ENCODE results near the gene HSDL2.
"Not testable (repeated sequence)": the region's sequence is repeated elsewhere in the genome, so short reads cannot be mapped to it uniquely, and the experiment has no call there.

Gene HSDL2

DNA sequence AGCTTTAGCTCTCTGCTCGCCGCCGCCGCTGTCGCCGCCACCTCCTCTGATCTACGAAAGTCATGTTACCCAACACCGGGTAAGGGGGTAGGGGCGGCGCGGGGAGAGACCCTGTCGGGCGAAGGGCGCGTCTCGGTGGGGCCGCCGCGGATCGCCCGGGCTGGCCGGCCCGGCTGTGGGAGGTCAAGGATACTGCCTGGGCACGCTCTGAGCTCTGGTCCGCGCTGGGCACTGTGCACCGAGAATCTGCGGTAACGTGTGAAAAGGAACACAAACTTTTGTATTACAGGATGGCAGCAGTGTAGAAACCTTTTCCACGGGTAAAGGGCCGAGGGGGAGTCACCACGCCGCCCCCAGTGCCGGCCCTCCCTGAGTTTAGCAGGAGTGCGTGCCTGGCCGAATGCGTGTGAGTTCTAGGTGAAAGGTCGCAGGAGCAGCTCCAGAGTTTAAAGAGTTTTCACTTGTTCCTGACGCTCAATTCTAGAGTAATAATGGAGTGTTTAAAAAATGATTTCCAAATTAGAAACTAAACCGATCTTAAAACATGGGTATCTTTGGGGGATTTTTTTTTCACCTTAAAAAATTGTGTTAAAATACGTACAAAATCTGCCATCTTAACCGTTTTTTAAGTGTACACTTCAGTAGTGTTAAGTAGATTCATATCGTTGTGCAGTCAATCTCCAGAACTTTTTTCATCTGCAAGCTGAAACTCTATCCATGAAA is at the start of gene HSDL2:
Gene HSDL2, plus strand, starts transcription at position 7 of the 723 bp plus-strand sequence. Its CDS starts 56 bp downstream, at position 63.
- DNase-seq: no peak

GRCh38 chr9:112331674-112331952 is 48.3 kb upstream of the HSDL2 start:
- no peak for DNase-seq

GRCh38 chr9:112332214-112332613 is 47.7 kb upstream of the HSDL2 start:
- no peak for DNase-seq

- no peak for DNase-seq
Measured at GRCh38 chr9:112332674-112332976, 47.3 kb upstream of the HSDL2 start.

- peak; percentile 85 for DNase-seq
Measured at GRCh38 chr9:112332977-112333638, 46.8 kb upstream of the HSDL2 start, which contains the start of gene PTBP3. TSS of gene PTBP3 (minus strand) at chr9:112333619. CDS start at chr9:112297865, 35,754 bp downstream.

DNA sequence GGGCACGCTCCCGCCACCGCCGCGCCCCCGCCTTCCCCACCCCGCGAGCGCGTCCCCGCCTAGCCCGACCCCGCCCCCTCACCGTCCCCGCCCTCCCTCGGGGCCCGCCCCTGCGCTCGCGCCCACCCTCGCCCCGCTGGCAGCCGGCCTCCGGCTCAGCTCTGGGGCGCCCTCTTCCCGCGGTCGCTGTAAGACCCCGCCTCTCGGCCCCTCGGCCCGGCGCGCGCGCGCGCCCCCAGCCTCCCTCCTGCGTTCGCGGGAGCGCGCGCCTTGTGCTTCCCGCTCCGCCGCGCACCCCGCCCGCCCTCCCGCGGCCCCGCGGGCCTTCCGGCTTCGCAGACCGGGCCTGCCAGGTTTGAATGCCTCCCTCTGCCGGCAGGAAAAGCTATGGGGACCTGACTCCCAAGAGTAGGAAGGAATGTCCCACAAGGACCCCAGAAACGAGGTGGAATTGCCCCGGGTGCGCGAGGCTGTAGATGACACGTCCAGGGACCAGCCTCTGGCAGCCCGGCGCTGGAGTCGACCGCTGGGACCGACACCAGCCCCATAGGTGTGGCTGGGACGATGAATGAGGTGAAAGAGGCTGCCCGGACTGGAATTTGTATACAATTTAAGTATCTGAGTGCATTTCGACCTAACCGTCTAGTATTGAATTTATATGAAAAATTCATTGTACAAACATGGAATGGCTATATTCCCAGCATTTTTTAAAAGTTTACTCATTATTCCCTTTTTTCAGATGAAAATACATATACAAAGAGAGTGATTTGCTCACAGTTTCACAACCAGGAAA is 46.1 kb upstream of the HSDL2 start:
- peak; percentile 97 for DNase-seq

- peak; percentile 32 for DNase-seq
Measured at GRCh38 chr9:112334432-112334841, 45.5 kb upstream of the HSDL2 start.

- no peak for DNase-seq
Measured at GRCh38 chr9:112337547-112337946, 42.4 kb upstream of the HSDL2 start.

- DNase-seq: no peak
Measured at GRCh38 chr9:112338561-112338960, 41.3 kb upstream of the HSDL2 start.

DNA sequence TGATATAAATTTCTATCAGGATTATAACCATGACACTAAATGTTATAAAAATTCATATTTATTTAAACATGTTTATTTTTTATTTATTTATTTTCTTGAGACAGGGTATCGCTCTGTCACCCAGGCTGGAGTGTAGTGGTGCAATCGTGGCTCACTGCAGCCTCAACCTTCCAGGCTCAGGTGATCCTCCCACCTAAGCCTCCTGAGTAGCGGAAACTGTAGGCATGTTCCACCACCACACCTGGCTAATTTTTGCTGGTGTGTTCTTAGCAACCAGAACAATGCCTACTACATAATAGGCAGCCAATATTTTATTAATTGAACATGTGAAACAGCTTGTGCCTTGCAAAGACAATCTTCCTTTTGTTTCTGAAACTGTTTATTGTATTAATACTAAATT is 40.0 kb upstream of the HSDL2 start:
- no peak for DNase-seq

- DNase-seq: no peak
Measured at GRCh38 chr9:112341730-112342129, 38.2 kb upstream of the HSDL2 start.

DNA sequence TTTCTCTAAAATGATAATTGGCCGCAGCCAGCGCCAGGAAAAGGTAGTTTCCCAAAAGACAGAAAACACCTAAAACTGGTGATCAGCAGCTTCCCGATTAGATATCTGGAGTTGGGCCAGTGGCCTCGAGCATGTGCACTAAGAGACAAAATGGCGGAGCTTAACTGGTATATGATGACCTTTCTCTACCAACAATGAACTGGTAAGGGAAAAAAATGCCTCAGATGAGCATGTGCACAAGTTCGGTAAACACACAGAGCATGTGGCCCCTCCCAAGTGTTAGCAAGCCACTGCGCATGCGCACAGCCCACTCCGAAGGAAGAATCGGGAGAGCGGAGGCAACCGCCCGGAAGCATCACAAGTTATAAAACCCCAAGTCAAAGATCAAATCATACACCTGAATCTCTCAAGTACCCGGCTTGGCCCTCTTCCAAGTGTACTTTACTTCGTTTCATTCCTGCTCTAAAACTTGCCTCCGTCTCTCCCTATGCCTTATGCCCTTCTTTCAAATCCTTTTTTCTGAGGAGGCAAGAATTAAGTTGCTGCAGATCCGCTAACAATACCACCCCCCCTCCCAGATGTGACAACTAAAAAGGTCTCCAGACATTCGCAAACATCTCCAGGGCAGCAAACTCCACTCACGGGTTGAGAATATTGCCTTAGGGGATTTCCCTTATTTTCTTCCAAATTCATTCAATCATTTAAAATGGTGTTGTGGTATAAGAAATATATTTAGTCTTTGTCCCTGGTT is 31.5 kb upstream of the HSDL2 start:
- DNase-seq: peak; percentile 82

GRCh38 chr9:112349008-112349333 is 30.9 kb upstream of the HSDL2 start:
- DNase-seq: no peak

DNA sequence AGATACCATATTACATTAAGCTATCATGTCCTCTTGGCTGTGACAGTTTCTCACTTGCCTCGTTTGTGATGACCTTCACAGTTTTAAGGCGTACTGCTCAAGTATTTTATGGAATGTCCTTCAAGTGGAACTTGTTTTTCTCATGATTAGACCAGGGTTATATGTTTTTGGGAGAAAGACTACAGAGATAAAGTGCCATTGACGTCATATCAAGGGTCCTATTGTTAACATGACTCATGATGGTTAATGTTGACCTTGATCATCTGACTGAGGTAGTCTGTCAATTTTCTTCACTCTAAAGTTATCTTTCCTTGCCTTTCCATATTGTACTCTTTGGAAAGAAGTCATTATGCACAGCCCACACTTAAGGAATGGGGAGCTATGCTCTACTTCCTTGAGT is 28.7 kb upstream of the HSDL2 start:
- no peak for DNase-seq

DNA sequence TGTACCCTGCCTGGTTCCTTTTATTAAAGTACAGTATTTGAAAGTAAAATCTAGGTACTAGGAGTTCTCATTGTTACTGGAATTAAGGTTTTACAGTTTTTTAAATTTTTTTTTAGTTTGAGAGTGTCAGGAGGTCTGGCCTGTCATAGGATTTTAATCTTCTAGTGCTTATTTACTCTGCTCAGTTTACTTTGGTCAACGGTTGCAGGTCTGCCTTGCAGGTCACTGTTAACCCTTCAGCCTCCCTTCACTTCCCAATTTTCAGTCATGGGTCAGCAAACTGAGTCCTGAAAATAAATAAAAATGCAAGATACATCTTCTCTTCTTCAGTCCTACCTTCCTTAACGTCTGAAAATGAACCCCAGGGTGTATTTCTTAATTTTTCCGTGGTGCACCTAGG is 27.7 kb upstream of the HSDL2 start:
- DNase-seq: no peak

- no peak for DNase-seq
Measured at GRCh38 chr9:112354081-112354743, 25.7 kb upstream of the HSDL2 start.

- no peak for DNase-seq
Measured at GRCh38 chr9:112355427-112355897, 24.4 kb upstream of the HSDL2 start.

- DNase-seq: no peak
Measured at GRCh38 chr9:112360047-112360804, 19.7 kb upstream of the HSDL2 start.

DNA sequence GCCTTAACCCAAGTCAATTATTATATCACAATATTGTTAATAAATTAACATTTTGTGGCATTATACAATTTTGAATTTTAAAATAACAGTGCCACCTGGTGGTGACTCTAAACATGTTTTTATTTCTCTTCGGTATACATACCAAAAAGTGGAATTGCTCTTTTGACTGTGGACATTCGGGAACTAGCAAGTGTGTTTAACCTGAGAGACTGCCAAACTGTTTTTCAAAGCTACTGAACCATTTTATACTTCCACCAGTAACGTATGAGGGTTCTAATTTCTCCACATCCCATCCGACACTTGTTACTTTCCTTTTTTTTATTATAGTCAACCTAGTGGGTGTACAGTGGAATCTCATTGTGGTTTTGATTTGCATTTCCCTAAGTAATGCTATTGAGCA is 18.3 kb upstream of the HSDL2 start:
- no peak for DNase-seq

DNA sequence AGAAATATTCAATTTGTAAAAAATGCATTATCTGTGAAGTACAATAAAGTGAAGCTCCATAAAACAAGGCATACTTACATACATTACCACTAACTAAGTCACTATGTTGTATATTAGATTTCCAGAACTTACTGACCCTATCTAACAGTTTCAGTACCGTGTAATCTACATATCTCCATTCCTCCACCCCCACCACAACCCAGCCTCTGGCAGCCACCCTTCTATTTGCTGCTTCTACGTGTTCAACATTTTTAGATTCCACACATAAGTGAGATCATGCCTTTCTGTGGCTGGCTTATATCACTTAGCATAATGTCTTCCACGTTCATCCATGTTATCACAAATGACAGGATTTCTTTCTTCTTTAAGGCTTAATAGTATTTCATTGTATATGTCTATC is 15.1 kb upstream of the HSDL2 start:
- no peak for DNase-seq

DNA sequence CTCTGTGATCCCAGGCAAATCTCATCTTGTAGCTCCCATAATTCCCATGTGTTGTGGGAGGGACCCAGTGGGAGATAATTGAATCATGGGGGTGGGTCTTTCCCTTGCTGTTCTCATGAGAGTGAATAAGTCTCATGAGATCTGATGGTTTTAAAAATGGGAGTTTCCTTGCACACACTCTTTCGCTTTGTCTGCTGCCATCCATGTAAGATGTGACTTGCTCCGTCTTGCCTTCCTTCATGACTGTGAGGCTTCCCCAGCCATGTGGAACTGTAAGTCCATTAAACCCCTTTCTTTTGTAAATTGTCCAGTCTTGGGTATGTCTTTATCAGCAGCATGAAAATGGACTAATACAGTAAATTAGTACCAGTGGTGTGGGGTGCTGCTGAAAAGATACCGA is 14.7 kb upstream of the HSDL2 start:
- DNase-seq: not testable (repeated sequence)

DNA sequence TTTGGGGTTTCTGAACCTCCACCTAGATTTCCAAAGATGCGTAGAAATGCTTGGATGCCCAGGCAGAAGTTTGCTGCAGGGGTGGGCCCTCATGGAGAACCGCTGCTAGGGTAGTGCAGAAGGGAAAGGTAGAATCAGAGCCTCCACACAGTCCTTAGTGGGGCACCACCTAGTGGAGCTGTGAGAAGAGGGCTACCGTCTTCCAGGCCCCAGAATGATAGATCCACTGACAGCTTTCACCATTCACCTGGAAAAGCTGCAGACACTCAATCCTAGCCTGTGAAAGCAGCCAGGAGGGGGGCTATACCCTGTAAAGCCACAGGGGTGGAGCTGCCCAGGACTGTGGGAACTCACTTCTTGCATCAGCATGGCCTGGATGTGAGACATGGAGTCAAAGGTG is 13.3 kb upstream of the HSDL2 start:
- DNase-seq: no peak
